Stimulated activated CD8-positive, alpha-beta memory T cell treated with anti-CD3 and anti-CD28 coated beads, Interleukin-7, amount 100 ng/mL, for 4 hours (primary cell): ENCODE results near the gene ERBB4.
"Not testable (repeated sequence)": the region's sequence is repeated elsewhere in the genome, so short reads cannot be mapped to it uniquely, and the experiment has no call there.

Experiments used
- DNase-seq, 2 donors: peaks; one replicate each; pipeline ENCODE4 v3.0.0-alpha.2; 2020; ENCODE audit warnings: low read depth in 2 of 2

Gene ERBB4

DNA sequence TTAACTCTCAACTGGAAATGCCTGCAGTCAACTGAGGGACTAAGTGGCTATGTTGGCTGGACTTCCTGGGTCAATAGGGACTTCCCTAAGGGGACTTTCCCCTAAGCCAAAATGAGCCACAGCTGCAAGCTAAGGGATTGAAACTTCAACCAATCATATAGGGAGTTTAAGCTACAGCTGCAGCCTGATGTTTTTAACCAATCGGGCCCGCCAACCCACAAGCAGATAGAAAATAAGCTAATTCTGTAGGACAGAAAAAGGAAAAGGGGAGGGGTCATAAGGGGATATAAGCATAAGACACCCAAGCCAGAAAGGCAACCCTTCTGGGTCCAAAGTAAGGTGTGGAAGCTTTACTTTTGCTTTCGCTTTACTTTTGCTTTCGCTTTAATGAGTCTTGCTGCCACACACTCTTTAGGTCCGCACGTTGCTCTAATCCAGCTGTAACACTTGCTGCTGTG is 927.5 kb downstream of the ERBB4 start:
- no peak for DNase-seq

DNA sequence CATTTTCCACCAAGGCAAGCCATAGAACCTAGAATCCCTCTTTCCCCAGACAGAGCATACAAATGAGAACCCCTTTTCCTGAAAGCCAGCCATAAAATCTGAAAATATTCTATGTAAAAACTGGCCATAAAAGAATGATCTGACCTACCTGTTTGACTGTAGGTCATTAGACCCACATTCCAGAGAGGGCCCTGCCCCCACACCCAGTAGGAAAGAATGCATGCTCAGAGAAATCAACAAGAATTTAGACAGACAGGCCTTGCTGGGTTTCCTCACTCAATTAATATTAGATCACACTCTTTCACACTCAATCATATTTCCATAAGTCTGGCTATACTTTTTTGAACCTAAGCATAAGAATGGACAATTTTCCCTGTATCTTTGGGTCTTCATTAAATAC is 929.5 kb downstream of the ERBB4 start:
- DNase-seq, result no peak

DNA sequence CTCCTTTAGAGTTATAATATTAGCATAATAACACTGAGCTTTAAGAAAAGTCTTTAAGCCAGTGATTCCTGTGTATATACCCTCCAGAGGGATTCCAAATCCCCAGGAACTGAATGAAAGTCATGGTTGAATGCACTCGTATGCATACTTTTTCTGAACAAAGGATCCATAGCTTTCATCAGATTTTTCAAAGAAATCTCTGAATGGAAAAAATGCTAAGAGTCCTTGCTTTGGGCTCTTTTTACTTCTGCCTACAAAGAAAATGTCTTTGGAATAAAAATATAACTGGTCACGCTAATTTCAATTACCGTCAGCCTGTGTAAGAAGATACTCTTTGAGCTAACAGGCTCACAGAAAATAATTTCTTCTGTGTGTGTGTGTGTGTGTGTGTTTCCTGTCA is 939.5 kb downstream of the ERBB4 start:
- DNase-seq, result no peak

DNA sequence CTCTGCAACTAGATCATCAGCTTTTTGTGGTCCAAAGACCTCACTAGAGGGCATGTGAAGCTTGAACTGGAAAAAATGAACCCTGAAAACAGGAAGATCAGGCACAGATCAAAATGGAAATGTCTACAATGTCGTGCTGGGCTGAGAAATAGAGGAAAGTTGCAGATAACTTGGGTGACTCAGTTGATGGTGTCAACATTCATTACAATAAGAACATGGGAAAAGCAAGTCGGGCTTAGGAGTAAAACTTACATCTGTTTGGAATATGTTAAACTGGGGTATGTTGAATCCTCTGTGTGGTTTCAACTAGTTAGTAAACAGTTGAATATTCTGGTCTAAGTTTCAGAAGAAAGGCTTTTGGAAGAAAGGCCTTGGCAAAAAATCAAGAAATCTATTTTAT is 940.4 kb downstream of the ERBB4 start:
- DNase-seq, result no peak

DNA sequence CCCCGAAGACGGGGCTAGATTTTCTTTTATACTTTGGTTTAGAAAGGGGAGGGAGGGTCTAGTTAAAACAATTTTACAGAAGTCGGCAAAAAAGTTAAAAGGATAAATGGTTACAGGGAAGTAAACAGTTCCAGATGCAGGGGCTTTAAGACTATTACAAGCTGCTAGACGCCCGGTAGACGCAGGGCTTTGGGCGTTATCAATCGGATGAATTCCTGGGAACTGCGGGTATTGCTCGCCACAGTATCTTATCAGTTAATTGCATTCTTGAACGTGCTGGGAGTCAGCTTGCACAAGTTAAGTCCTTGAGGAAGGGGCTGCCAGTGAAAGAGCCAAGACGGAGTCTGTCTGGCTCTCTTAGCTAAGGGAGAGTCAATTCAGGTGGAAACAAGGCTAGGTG is 946.6 kb downstream of the ERBB4 start:
- DNase-seq, result not testable (repeated sequence)

DNA sequence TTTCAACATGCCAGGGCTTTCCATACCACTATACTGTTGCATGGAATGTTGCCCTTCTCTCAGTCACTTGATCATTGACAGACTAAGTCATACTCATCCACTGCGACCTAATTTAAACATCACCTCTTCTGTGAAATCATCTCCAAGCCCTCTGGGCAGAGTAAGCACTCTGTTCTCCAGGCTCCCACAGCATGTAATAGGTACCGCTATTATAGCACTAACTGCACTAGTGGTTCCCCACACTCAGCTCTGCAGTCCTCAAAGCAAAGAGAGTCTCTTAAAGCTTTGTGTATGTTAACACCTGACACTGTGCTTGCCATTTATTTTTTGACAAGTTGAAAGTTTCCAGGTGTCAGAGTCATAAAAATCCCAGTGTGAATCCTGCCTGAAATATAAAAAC is 947.2 kb downstream of the ERBB4 start:
- DNase-seq, result no peak

DNA sequence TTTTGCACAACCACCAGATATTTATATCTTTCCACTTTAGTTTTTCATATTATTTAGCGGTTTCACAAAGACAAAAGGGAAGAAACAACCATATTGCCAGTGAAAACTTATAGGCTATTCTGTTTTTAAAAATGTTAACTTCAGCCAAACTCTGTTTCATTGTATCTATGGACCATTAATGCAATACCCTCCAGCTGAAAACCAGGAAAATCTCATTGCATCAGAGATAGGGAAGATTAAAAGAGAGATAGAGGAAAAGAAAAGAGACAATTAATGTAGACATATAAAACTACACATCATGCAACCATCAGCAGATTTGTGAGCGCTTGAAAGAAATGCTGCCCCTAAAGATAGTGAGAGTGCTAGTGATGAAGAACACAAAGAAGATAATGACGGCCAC is 970.2 kb downstream of the ERBB4 start:
- no peak for DNase-seq

DNA sequence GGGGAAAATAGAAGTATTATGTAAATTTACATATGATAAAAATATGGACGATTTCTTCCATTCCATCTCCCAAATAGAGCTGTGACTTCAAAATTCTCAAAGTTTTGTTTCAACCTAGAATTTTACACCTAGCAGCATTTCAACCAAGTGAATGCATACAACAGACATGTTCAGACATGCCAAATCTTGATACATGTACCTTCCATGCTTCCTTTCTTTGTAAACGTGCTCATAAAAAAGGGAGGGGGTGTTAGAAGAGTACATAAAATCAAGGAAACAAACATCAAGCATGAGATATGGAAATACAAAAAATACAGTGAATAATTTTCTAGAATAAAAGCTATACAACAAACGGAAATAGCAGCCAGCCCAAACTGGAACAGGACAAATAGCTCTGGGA is 974.2 kb downstream of the ERBB4 start:
- no peak for DNase-seq

DNA sequence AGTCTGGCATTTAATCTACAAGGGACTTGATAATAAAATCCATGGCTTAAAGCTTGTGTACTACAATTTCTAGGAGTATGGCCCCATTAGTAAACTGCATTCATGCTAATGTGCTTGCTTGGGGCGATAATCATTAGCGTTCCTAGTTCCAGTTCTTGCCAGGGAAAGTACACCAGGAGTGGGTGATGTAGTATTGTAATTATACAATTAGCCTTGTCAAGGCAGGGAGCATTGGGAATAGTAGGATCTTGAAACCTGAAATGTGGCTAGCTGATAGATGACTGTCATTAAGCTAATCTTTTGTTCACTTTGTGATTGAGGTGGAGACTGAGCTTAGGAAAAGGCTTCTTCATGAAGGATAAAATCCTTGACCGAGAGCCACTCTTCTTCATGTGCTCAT is 993.0 kb downstream of the ERBB4 start:
- no peak for DNase-seq

DNA sequence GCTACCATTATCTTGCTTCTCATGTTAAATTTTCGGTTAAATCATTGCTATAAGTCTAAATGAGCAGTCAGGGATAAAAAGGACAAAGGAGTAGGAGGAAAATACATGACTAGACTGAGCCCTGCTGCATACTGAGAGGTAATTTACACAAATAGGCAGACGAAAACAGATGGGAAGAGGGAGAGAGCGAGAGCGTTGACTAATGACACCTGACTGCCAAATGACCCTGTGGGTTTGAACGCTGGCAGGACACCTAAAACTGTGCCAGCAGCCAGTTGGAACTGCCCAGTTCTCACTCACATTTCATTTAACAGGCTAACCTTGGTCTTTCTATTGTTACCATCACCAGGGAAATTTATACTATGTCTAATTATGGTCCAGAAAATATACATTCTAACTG is 1004.0 kb downstream of the ERBB4 start:
- DNase-seq, result no peak

DNA sequence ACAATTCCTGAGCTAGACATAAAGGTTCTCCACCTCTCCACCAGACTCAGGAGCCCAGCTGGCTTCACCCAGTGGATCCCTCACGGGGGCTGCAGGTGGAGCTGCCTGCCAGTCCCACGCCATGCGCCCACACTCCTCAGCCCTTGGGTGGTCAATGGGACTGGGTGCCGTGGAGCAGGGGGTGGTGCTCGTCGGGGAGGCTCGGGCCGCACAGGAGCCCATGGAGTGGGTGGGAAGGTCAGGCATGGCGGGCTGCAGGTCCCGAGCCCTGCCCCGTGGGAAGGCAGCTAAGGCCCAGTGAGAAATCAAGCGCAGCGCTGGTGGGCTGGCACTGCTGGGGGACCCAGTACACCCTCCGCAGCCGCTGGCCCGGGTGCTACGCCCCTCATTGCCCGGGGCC is 1014.4 kb downstream of the ERBB4 start:
- DNase-seq, result not testable (repeated sequence)

DNA sequence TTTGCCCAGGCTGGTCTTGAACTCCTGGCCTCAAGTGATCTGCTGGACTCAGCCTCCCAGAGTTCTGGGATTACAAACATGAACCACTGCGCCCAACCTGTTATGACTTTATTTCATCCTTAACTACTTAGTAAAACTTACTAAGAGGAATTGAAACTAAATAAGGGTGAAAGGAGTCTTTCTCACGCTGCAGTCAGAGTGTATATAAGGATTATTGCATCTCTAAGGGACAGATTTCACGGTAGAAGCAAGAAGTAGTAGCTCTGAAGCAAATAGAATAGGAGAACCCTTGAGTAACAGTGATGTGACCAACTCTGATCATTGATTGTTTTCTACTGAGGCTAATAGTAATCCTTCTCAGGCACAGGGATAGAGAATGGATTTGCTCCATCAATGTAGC is 1022.1 kb downstream of the ERBB4 start:
- no peak for DNase-seq

DNA sequence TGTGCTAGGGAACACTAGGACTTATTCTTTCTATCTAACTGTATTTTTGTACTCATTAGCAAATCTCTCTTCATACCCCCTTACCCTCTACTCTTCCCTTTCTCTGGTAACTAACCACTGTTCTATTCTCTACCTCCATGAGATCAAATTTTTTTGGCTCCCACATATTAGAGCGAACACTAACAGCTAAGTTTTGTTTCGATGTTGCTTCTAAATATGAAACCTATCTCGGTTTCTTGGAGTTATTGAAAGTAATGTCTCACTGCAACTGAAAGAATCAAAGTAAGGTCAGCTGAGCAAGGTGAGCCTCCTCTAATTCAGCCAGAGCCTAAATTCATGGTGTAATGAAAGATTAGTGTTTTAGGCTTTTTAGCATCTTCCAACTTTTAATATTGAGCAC is 1024.6 kb downstream of the ERBB4 start:
- no peak for DNase-seq

DNA sequence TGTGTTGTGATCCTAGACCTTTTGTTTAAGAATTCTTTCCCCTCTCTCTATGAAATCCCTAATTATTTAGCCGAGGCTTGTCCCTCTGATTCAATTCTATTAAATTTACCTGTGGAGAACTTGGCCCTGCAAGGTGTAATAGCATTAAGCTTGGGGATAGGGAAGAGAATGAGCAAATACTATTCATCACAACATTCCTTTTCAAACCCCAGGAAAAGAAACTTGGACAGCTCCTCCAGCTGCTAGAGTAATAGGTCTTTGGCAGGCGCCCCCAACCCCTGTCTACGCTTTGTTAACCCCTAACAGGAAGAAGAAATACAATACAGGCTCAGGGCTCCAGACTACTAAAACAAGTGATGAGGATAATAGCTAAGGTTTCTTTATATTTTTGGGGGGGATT is 1025.2 kb downstream of the ERBB4 start:
- no peak for DNase-seq

DNA sequence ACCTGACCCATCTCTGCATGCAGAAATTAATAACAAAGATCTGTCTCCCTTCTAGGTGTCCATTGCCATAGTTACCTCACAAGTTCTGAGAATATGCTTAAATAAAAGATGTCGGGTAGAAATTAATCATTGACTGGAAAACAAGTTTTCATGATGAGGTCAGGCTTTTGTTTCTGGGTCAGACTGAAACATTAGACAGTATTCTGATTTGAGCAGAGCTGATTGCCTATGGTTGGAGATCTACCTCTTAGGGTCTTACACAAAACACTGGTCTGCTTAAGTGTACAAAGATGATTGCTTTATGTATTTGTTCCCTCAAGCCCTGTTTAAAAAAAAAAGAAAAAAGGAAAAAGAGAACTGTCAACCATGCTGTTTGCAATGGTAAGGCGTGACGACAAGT is 1025.8 kb downstream of the ERBB4 start:
- no peak for DNase-seq

DNA sequence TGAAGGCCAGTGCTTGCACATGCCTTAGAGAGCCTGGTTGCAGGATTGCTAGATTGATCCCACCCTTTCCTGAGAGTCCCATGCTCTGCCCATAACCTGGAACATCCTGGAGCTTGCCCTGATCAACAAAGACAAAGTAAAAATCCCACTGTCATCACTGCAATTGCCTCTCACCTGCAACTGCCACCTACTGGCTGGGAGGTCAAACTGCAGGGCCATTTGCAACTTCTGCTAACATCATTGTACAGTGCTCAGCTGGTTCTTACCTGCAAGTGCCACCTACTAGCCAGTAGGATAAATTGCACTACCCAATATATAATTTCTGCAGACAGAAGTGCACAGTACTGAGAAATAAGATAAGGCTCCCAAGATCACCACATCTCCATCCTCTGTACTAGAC is 1034.7 kb downstream of the ERBB4 start:
- DNase-seq, result no peak

DNA sequence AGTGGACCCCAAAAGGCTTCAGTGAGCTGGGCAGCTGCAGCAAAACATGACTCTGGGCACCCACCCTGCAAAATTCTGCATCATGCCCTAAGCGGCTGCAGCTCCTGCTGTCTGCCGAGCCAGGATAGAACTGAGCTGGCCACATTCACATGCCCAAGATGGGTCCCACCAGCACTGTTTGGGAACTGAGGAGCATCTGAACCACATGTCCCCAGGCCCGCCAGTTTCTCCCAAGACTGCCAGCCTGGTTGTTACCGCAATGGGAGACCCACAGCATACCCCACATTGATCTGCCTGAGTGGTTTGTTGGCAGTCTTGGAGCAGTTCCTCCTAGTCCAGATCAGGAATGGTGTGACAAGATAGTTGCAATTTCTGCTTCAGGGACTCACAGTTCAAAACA is 1035.4 kb downstream of the ERBB4 start:
- no peak for DNase-seq

DNA sequence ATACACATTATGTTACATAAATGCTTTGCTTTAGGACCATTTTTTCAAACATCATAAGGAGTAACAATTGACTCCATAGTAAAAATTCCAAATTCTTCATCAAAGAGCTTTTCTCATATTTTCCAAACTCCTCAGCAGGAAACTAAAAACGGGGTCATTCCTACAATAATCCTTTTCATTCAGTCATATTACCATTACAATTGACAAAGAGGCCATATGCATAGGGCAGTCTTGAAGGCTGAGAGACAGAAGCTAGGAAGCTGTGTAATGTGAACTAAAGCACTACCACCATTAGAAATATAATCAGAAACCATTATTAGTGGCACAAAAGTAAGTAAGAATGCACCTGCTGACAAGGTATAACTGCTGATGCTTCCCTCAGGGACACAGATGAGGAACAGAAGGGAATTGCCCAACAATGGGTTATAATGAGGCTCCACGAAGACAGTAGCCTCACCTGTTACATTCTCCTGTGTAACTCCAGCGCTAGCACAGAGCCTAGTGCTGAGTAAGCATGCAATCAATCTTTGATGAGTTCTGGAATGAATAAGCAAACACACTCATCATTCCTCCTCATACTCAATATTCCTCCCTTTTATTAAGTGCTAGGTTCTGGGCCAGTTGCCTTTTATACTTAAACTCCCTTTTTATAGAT is 1039.9 kb downstream of the ERBB4 start:
- no peak for DNase-seq

DNA sequence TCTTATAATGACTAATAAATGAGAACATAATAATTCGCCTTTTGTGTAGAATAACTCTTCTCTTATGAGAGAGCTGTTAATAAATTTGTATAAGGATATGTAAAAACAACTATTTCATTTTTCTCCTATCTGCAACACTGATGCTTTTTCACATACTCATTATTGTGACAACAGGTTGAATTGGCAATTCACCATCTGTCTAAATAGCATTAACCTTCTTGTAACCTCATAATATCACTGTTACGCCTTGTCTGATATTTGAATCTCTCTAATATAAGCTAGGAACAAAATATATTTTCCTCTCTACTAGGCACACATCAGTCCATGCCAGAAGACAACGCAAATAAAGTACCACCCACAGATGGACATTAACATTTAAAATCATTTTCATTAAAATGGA is 1043.3 kb downstream of the ERBB4 start:
- DNase-seq, result no peak

DNA sequence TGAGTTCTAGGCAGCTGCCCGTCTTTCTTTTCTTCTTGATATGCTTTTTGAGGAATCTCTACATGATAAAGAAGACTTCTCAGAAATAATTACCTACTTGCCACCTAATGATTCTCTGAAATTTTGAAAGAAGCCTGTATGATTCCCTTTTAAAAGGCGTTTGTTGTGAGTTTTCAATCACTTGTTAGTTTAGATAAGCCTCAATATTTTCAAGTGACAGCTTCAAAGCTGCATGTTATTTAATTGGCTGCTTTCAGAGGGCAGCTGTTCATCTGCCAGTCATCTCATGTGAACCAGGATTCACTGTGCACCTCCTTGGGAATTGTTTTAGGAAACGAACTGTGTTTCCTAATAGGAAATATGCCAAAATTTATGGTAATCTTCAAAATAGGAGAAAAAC is 1044.1 kb downstream of the ERBB4 start:
- no peak for DNase-seq

DNA sequence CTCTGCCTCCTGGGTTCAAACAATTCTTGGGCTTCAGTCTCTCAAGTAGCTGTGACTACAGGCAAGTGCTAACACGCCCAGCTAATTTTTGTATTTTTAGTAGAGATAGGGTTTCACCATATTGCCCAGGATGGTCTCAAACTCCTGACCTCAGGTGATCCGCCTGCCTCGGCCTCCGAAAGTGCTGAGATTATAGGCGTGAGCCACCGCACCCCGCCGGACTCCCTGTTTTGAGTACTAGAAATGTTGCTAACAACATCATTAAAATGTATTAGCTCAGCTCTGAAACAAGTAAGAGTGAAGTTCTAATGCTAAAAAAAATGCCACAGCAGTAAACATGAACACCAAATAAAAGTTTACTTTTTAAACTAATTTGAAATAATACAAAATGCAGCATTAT is 1044.5 kb downstream of the ERBB4 start:
- no peak for DNase-seq

DNA sequence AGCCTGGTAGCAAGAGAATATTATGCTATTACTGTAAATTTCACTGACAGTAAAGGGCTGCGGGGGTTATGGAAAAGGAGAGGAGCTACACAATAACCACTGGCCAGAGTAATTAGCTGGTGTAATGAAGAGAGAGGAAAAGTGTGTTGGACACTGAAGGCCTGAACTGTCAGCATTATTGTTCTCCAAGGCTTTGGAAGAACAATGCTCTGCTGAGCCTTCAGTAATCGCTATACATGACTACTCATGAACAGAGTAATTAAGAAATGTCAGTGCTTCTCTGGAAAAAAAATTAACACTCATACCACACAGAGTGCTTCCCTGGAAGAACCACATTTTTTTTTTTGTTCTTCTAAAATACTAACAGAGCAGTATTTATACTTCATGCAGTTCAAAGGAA is 1050.9 kb downstream of the ERBB4 start:
- no peak for DNase-seq

DNA sequence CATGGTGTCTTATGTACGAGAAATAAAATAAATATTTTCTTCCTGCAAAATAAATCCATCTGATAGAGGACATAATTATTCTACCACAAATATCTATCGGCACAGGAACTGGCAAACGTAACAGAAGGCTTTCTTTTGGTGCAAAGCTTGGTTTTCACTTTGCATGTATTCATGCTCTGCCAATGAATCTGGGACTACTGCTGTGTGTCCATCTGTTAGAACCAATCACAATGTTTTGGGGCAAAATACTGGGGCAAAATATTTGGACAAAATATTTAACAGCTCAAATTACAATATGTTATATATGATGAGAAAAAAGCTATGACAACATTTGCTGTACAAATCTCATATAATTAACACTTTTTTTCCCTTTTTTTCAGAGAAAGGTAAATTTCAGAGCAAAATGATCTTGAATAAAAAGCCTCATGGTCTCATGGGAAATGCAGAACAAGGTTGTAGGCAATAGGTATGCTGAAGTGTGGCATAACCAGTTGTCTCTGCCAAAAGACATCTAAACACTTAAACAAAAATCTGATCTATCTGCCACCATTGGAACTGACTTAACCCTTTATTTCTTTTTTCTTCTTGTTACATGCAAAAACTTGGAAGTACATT is 1059.0 kb downstream of the ERBB4 start:
- no peak for DNase-seq
